KG1 (cell line): ENCODE results near the gene ANKRD13B.

Experiments
- DNase-seq: peaks from one replicate; lab custom pipeline; 2025; lab: John Stamatoyannopoulos, UW

ANKRD13B gene

GRCh38 chr17:29581583-29582253 is 11.2 kb upstream of the ANKRD13B start:
- DNase-seq: no peak

GRCh38 chr17:29582254-29582765 is 10.6 kb upstream of the ANKRD13B start:
- DNase-seq: no peak

- DNase-seq: no peak
These were observed 10.2 kb upstream of the ANKRD13B start for GRCh38 chr17:29582772-29583171.

GRCh38 chr17:29583324-29584248 is 9.3 kb upstream of the ANKRD13B start:
- no peak for DNase-seq

- no peak for DNase-seq
These were observed 8.4 kb upstream of the ANKRD13B start for GRCh38 chr17:29584452-29585079.

GRCh38 chr17:29585080-29585751 is 7.7 kb upstream of the ANKRD13B start:
- no peak for DNase-seq

GRCh38 chr17:29586676-29587469 is 6.1 kb upstream of the ANKRD13B start:
- DNase-seq: no peak

GRCh38 chr17:29587591-29587990 is 5.3 kb upstream of the ANKRD13B start:
- DNase-seq: no peak

- no peak for DNase-seq
These were observed 4.8 kb upstream of the ANKRD13B start for GRCh38 chr17:29588017-29588561.

- DNase-seq: no peak
These were observed 4.1 kb upstream of the ANKRD13B start for GRCh38 chr17:29588562-29589411.

- DNase-seq: peak; percentile 60
These were observed 3.2 kb upstream of the ANKRD13B start, which contains the start of gene GIT1 for GRCh38 chr17:29589524-29590410. TSS of gene GIT1 (minus strand) at chr17:29589648. CDS start at chr17:29589378, 270 bp downstream.

GRCh38 chr17:29590411-29591145 is 2.4 kb upstream of the ANKRD13B start:
- no peak for DNase-seq

- DNase-seq: no peak
These were observed 1.7 kb upstream of the ANKRD13B start for GRCh38 chr17:29591146-29591736.

- peak; percentile 63 for DNase-seq
These were observed 959 bp upstream of the ANKRD13B start for GRCh38 chr17:29591737-29592608.

GRCh38 chr17:29593591-29594518 is 923 bp downstream of the ANKRD13B start:
- DNase-seq: peak; percentile 5
